Measurements from ENCODE around the gene ANGPTL1.
"Not testable (repeated sequence)": the region's sequence is repeated elsewhere in the genome, so short reads cannot be mapped to it uniquely, and the experiment has no call there.

The ANGPTL1 gene

DNA sequence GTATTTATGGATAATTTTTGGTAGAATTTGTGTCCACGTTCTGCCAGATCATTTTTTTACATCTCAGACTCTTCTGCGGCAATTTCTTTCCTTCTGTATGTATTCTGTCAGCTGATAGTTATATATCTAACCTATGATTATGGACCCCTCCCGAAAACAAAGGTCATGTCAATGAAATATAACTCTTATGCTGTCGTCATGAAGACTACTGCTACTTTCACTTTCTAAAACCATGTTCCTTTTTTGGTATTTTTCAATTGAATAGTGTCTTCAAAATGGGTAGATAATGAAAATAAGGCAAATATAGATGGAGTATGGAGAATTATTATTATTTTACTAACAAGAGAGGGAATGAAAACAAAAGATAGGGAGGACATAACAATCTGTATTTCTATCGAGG is 3.2 kb downstream of the ANGPTL1 start:
- no peak overlapping the region for H3K4me3 ChIP-seq (replicated peaks; ENCODE audit: low read depth, low read length)
- no peaks in the 10 kb centered on the region for H3K27me3 ChIP-seq (replicated peaks; ENCODE audit: control insufficient read depth, insufficient read depth, low read length)
- TF ChIP-seq, protein P1, sequence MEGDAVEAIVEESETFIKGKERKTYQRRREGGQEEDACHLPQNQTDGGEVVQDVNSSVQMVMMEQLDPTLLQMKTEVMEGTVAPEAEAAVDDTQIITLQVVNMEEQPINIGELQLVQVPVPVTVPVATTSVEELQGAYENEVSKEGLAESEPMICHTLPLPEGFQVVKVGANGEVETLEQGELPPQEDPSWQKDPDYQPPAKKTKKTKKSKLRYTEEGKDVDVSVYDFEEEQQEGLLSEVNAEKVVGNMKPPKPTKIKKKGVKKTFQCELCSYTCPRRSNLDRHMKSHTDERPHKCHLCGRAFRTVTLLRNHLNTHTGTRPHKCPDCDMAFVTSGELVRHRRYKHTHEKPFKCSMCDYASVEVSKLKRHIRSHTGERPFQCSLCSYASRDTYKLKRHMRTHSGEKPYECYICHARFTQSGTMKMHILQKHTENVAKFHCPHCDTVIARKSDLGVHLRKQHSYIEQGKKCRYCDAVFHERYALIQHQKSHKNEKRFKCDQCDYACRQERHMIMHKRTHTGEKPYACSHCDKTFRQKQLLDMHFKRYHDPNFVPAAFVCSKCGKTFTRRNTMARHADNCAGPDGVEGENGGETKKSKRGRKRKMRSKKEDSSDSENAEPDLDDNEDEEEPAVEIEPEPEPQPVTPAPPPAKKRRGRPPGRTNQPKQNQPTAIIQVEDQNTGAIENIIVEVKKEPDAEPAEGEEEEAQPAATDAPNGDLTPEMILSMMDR (IDR thresholded peaks at IDR 0.05; ENCODE audit: insufficient read depth, low read length, poor library complexity, severe bottlenecking), result no peak
- no peak for DNase-seq (ENCODE audit: extremely low read depth, insufficient read length)
- no peaks in the 10 kb centered on the region for H3K36me3 ChIP-seq (ENCODE audit: control insufficient read depth, insufficient read depth, low read length)

DNA sequence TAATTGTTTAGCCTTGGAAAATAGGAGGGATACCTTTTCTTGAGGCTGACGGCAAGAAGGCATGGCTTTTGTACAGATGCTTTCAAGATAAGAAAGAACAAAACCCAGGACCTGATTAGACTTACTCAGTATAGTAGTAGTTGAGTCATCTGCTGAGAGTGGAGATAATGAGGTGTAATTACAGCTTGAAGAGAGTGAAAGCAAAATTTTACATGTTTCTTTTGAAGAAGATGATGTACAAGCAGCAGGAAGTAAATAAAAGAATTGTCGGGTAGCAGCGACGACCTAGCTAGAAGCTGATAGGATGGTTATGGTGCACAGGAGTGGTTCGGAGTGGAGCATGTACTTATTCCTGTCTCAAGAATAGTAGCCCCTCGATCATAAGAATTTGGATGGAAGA is 6.6 kb downstream of the ANGPTL1 start:
- Histone ChIP-seq H3K4me3 (replicated peaks; ENCODE audit: low read depth, low read length) (no peak overlapping the region), H3K36me3 (ENCODE audit: control insufficient read depth, insufficient read depth, low read length) (no peaks in the 10 kb centered on the region), H3K27me3 (replicated peaks; ENCODE audit: control insufficient read depth, insufficient read depth, low read length) (no peaks in the 10 kb centered on the region)
- TF ChIP-seq, protein P1 (IDR thresholded peaks at IDR 0.05; ENCODE audit: insufficient read depth, low read length, poor library complexity, severe bottlenecking), result no peak
- no peak for DNase-seq (ENCODE audit: extremely low read depth, insufficient read length)

DNA sequence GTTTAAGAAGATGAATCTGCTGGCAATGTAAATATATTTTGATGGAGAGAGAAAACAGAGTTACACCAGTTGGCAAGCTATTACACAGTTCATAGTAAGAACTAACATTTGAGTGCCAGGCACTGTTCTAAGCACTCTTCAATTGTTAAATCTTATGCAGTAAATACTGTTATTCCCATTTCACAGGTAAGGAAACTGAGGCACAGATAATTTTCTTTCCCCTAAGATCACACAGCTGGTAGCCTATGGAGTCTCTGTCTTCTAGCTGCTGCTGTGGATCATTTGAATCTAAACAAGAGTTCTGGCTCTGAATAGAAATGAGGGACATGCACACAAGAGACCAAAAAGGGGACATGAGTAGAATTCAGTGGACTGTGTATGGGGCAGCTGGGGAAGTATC is 8.0 kb downstream of the ANGPTL1 start:
- TF ChIP-seq, protein P1 (IDR thresholded peaks at IDR 0.05; ENCODE audit: insufficient read depth, low read length, poor library complexity, severe bottlenecking), result no peak
- no peak for DNase-seq (ENCODE audit: extremely low read depth, insufficient read length)
- Histone ChIP-seq H3K36me3 (ENCODE audit: control insufficient read depth, insufficient read depth, low read length) (no peaks in the 10 kb centered on the region), H3K4me3 (replicated peaks; ENCODE audit: low read depth, low read length) (no peak overlapping the region), H3K27me3 (replicated peaks; ENCODE audit: control insufficient read depth, insufficient read depth, low read length) (no peaks in the 10 kb centered on the region)

DNA sequence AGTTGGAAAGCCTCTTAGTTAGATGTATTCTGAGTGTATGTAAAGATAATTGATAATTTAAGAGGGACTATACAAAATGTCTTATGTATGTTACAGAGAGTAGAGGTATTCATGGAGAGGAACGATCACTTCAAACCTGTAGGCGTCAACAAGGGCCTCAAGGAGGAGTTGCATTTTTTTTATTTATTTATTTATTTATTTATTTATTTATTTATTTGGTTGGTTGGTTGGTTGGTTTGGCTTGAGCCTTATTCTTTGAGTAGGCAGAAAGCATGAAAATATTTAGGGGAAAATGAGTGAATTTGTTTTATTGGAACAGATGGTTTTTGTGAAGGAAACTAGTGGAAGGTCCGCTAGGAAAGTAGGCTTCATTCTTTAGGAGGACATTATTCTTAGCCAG is 8.5 kb downstream of the ANGPTL1 start:
- Histone ChIP-seq H3K36me3 (ENCODE audit: control insufficient read depth, insufficient read depth, low read length) (no peaks in the 10 kb centered on the region), H3K27me3 (replicated peaks; ENCODE audit: control insufficient read depth, insufficient read depth, low read length) (no peaks in the 10 kb centered on the region), H3K4me3 (replicated peaks; ENCODE audit: low read depth, low read length) (no peak overlapping the region)
- TF ChIP-seq, protein P1 (IDR thresholded peaks at IDR 0.05; ENCODE audit: insufficient read depth, low read length, poor library complexity, severe bottlenecking), result no peak
- DNase-seq (ENCODE audit: extremely low read depth, insufficient read length), result no peak

DNA sequence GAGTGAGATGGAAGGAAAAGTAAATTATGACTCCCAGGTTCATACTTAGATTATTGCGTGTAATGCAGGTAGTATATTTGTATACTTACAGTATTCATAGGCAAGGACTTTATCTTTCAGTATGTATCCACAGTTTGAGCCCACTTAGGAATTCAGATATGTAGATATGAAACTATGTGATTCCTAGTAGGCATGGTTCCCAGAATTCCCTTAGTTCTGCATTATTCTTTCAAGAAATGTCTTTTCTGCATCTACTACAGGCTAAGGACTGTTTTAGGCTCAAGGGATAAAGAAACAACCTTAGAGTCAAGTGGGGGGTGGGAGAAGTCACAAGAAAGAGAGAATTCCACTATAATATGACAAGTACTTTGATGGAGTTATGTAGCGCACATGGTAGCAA is 13.8 kb downstream of the ANGPTL1 start:
- Histone ChIP-seq H3K36me3 (ENCODE audit: control insufficient read depth, insufficient read depth, low read length) (no peaks in the 10 kb centered on the region), H3K4me3 (replicated peaks; ENCODE audit: low read depth, low read length) (no peak overlapping the region), H3K27me3 (replicated peaks; ENCODE audit: control insufficient read depth, insufficient read depth, low read length) (no peaks in the 10 kb centered on the region)
- DNase-seq (ENCODE audit: extremely low read depth, insufficient read length), result no peak
- TF ChIP-seq, protein P1 (IDR thresholded peaks at IDR 0.05; ENCODE audit: insufficient read depth, low read length, poor library complexity, severe bottlenecking), result no peak

DNA sequence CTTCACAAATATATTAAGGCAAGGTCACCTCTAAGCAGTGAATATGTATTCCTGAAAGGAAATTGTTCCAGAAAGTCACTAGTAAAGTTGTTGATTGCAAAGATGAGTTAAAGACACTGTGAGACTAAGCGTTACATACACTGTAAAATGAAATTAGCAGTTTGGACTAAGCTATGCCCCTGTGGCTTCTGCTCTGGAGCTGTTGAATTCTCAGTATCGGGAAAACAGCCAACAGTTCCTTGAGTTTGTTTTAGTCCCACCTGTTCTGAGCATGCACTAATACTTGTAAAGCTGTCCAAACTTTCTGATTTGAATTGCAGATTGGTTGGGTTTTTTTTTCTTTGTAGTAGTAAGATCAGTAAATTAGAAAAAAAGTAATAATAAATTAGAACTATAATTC is 21.0 kb downstream of the ANGPTL1 start:
- Histone ChIP-seq H3K27me3 (replicated peaks; ENCODE audit: control insufficient read depth, insufficient read depth, low read length) (no peaks in the 10 kb centered on the region), H3K36me3 (ENCODE audit: control insufficient read depth, insufficient read depth, low read length) (no peaks in the 10 kb centered on the region), H3K4me3 (replicated peaks; ENCODE audit: low read depth, low read length) (no peak overlapping the region)
- TF ChIP-seq, protein P1 (IDR thresholded peaks at IDR 0.05; ENCODE audit: insufficient read depth, low read length, poor library complexity, severe bottlenecking), result no peak
- DNase-seq (ENCODE audit: extremely low read depth, insufficient read length), result no peak

DNA sequence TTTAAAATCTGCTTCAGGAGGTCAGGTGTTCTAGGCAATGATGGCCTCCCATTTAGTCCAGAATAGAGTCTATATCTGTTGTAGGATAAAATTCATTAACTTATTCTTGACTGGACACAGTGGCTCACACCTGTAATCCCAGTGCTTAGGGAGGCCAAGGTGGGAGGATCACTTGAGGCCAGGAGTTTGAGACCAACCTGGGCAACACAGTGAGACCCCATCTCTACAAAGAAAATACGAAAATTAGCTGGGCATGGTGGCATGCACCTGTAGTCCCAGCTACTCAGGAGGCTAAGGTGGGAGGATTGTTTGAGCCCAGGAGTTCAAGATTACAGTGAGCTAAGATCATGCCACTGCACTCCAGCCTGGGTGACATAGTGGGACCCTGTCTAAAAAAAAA is 23.0 kb downstream of the ANGPTL1 start:
- H3K4me3 ChIP-seq (replicated peaks; ENCODE audit: low read depth, low read length); H3K27me3 ChIP-seq (replicated peaks; ENCODE audit: control insufficient read depth, insufficient read depth, low read length); DNase-seq (ENCODE audit: extremely low read depth, insufficient read length); H3K36me3 ChIP-seq (ENCODE audit: control insufficient read depth, insufficient read depth, low read length): not testable (repeated sequence)
